HG02885 (cell line): ENCODE measurements around the gene ZCCHC8.
"Not testable (repeated sequence)": the region's sequence is repeated elsewhere in the genome, so short reads cannot be mapped to it uniquely, and the experiment has no call there.

ENCODE experiments used
- ATAC-seq: cut with Tn5 transposase; IDR thresholded peaks from one replicate; pipeline ENCODE4 v1.9.1; 2021; ENCODE audit warnings: mild to moderate bottlenecking; ENCODE audit not compliant: unreplicated experiment, poor library complexity

ZCCHC8 gene

GRCh38 chr12:122474324-122474716, 26.4 kb downstream of the ZCCHC8 start:
- ATAC-seq, result peak; percentile 11

DNA sequence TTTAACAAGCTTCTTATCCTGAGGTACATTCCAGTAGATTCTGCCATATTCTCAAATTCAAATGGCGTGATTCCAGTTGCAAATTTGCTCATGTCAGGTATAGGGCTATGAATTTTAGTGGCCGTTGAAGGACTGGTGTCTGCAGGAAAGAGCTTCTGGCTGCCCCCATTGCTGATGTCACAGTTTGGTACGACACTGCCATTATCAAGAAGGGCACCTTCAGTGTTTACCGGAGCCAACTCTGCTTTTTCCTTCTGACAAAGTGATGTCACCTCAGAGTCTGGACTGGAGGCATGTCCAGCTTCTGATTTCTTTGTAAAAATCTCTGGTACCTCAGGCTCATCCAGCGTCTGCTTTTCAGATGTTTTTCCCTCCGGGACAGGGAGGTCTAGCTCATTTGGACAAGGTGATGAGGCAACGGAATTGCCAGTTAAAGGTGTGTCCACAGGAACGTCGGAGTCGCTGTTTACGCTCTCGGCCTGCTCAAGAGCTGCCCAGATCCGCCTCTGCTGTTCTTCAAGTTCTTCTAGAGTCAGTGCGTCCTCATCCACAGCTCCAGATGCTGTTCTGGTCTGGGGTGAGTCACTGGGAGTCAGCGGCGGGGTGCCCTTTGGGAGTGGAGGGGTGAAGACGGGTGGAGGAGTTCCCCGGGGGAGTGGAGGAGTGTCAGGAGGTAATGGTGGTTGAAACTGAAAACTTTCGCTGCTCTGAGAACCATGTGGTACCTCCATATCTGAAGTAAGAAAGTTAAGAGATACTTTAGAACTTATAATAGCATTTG, 27.0 kb downstream of the ZCCHC8 start:
- peak; percentile 62 for ATAC-seq

DNA sequence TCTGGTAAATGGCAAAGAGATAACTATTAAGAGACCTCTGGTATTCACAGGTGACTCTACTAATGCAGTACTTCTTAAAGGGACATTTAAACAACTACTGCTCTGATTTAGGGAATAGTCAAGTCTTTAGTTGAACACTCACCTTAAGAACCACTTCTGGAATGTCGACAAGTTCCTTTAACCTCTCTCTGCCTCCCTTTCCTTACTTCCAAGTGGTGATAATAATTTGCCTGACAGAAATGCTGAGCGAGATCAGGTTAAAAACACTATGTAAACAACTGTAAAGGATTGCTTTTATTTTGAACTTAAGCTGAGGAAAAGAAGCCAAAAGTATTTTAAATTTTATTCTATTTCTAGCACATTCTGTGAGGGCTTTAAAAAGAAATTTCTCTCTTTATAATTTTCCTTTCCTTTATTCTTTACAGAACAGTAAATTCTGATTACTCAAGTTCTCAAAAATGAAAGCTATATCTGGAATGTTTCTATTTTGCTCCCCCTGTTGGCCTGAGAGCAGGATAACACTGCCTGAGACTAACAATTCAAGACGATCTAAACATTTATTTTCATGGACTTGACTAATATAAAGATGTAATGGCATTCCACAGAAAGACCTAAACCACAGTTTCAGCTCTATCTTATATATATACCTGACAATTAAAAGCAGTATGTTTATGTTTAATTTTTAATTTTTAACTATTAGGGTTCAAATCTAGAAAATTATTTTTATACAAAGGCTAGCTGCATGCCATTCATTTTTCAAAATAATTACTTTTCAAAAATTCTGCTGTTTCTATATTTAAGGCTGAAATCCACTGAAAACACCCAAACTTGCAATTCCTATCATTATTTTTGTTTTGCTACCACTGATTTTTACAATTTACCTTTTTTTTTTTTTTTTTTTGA, 29.2 kb downstream of the ZCCHC8 start:
- ATAC-seq, result no peak

GRCh38 chr12:122470576-122470975, 30.2 kb downstream of the ZCCHC8 start:
- not testable (repeated sequence) for ATAC-seq

DNA sequence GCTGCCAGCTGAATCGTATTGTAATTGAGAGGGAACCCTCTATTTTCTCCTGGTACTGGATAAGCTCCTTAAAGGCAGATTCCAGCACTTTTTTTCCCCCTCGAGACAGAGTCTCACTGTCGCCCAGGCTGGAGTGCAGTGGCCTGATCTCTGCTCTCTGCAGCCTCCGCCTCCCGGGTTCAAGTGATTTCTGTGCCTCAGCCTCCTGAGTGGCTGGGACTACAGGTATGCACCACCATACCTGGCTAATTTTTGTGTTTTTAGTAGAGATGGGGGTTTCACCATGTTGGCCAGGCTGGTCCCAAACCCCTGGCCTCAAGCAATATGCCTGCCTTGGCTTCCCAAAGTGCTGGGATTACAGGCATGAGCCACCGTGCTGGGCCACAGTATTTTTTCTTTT, 30.9 kb downstream of the ZCCHC8 start:
- not testable (repeated sequence) for ATAC-seq

DNA sequence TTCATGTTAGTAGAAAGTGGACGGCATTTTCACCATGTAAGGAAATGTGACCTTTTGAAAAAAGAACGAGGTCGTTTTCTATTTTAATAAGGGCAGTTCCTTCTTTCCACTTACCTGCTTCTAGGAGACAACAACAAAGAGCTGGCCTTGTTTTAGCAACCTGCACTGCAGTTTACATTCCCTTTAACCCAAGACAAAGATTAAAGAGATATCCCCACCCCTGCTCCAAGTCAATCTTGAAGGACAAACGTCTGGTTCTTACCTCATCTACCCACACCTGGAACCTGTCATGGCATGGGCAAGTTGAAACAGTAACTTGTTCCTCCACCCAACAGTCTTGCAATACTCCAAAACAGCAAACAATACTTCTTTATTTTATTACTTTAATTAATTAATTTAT, 32.7 kb downstream of the ZCCHC8 start:
- no peak for ATAC-seq

DNA sequence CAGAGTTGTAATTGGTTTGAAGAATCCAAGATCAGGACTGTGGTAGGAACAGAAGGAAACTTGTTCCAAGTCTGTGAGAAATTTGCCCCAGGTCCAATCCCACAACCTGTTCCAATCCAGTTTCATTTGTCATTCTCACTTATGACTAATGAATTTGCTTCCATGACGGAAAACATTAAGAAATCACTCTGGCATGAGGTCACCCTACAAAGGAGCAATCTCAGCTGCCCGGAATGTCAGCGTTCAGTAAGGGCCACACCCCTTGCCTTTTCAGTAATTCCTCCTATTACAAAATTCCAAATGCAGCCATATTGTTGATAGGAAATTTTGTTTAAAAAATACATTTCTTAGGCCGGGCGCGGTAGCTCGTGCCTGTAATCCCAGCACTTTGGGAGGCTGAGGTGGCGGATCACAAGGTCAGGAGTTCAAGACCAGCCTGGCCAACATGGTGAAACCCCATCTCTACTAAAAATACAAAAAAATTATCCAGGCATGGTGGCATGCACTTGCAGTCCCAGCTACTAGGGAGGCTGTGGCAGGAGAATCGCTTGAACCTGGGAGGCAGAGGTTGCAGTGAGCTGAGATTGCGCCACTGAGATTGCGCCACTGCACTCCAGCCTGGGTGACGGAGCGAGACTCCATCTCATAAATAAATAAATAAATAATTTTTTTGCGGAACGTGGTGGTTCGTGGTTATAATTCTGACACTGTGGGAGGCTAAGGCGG, 36.3 kb downstream of the ZCCHC8 start:
- not testable (repeated sequence) for ATAC-seq

DNA sequence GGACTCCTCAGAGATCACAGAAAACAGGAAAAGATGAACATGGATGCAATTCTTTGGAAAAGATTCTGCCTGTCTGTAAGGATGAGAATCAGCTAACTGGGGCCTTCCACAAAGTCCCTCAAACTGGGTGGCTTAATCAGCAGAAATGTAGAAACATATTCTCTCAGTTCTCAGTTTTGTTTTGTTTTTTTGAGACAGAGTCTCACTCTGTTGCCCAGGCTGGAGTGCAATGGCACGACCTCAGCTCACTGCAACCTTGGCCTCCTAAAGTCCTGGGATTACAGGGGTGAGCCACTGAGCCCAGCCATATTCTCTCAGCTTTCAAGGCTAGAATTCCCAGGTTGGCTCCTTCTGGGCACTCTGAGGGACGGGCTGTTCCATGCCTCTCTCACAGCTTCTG, 40.1 kb downstream of the ZCCHC8 start:
- ATAC-seq, result no peak

GRCh38 chr12:122460061-122460460, 40.7 kb downstream of the ZCCHC8 start:
- ATAC-seq, result no peak

GRCh38 chr12:122459211-122459610, 41.5 kb downstream of the ZCCHC8 start:
- no peak for ATAC-seq

- ATAC-seq, result no peak
Measured at GRCh38 chr12:122458105-122459035, 42.4 kb downstream of the ZCCHC8 start.

- no peak for ATAC-seq
Measured at GRCh38 chr12:122457627-122458026, 43.1 kb downstream of the ZCCHC8 start.

- no peak for ATAC-seq
Measured at GRCh38 chr12:122454739-122455138, 46.0 kb downstream of the ZCCHC8 start.

GRCh38 chr12:122454250-122454721, 46.4 kb downstream of the ZCCHC8 start:
- ATAC-seq, result no peak

DNA sequence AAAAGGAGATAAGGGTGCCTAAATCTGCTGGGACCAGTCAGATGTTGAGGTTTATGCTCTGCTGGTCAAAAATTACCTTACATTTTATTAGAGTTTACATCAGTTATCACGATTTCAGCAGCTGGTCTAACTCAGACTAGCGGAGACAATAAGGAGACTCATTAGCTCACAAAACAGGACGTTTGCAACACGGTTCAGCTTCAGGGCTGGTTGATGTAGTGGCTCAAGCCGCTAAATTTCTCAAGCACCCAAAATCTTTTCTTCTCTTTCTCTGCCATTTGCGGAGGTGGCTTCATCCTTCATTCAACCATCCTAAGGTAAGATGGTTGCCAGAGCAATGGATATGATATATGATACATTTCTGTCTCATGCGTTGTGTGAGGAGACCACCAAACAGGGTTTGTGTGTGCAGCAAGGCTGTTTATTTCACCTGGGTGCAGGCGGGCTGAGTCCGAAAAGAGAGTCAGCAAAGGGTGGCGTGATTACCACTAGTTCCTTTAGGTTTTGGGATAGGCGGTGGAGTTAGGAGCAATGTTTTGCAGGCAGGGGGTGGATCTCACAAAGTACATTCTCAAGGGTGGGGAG, 47.9 kb downstream of the ZCCHC8 start:
- no peak for ATAC-seq

DNA sequence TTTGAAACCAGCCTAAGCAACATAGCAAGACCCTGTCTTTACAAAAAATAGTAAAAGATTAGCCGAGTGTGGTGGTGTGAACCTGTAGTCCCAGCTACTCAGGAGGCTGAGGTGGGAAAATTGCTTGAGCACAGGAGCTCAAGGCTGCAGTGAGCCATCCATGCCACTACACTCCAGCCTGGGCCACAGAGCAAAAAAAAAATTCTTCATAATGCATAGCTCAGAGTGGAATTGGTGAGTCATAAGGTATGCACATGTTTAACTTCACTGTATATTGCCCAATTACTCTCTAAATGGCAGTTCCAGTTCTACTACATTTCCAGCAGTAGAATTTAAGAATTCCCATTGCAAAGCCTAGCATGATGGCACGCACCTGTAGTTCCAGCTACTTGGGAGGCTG, 51.4 kb downstream of the ZCCHC8 start:
- no peak for ATAC-seq

DNA sequence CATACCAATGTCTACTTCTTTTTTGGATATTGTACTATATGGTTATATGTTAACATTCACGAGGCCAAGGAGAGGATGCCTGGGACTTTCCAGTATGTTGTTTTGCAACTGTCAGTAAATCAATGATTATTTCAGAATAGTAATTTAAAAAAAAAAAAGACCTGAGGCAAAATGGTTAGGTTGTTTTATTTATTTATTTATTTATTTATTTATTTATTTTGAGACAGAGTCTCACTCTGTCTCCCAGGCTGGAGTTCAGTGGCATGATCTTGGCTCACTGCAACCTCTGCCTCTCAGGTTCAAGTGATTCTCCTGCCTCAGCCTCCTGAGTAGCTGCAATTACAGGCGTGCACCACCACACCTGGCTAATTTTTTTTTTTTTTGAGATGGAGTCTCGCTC, 52.9 kb downstream of the ZCCHC8 start:
- ATAC-seq, result not testable (repeated sequence)

GRCh38 chr12:122446390-122446789, 54.3 kb downstream of the ZCCHC8 start:
- ATAC-seq, result not testable (repeated sequence)

DNA sequence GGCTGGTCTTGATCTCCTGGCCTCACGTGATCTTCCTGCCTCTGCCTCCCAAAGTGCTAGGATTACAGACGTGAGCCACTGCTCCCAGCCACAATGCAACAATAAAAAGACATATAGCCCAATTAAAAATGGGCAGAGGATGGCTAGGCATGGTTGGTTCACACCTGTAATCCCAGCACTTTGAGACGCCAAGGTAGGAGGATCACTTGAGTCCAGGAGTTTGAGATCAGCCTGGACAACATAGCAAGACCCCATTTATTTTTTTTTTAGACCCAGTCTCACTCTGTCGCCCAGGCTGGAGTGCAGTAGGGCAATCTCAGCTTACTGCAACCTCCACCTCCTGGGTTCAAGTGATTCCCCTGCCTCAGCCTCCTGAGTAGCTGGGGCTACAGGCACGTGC, 56.7 kb downstream of the ZCCHC8 start:
- ATAC-seq, result not testable (repeated sequence)
